Measurements from ENCODE around the gene GRK5.

Gene GRK5

GRCh38 chr10:119292968-119293760 is 85.8 kb downstream of the GRK5 start:
- no peak overlapping the region for H3K27ac ChIP-seq
- ChIA-PET CTCF (no interaction called here), POLR2A (ENCODE audit: low non-redundant PET) (no interaction called here)
- TF ChIP-seq CTCF (conservative IDR thresholded peaks at IDR 0.05; ENCODE audit: low read depth), result no peak
- DNase-seq (ENCODE audit: low spot score), result no peak

- H3K27ac ChIP-seq, result no peak overlapping the region
- POLR2A ChIA-PET (ENCODE audit: low non-redundant PET), result no interaction called here
Observed at GRCh38 chr10:119296703-119297102, 89.3 kb downstream of the GRK5 start.

GRCh38 chr10:119297207-119297968 is 90.0 kb downstream of the GRK5 start:
- DNase-seq (ENCODE audit: low spot score), result no peak
- ChIA-PET POLR2A (ENCODE audit: low non-redundant PET) (no interaction called here), CTCF (interaction anchor here (0.6 kb wide), 1 partner anchor 185 kb away, joined by 4 read pairs; no protein-coding TSS in a partner anchor)
- no peak for TF ChIP-seq CTCF (conservative IDR thresholded peaks at IDR 0.05; ENCODE audit: low read depth)
- H3K27ac ChIP-seq, result no peak overlapping the region

More at GRCh38 chr10:119296703-119297102, 89.3 kb downstream of the GRK5 start:
- TF ChIP-seq CTCF (conservative IDR thresholded peaks at IDR 0.05; ENCODE audit: low read depth), result no peak
- CTCF ChIA-PET, result interaction anchor here (0.6 kb wide), 1 partner anchor 27 kb away, joined by 3 read pairs; no protein-coding TSS in a partner anchor
- no peak for DNase-seq (ENCODE audit: low spot score)

DNA sequence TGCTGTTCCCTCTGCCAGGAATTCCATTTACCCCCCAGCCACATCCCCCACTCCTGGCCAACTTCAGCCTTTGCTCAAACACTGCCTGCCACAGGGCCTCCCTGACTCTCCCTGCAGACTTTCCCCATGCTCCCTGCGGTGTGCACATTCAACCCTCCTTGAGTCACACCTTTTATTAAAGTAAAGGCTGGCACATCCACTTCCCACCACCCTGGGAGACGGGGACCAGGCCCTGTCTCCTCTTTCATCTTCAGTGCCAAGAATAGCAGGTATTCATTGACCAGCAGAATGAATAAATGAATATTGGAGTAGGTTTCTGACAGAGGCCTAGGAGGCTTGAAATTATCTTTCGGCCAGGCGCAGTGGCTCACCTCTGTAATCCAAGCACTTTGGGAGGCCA is 91.4 kb downstream of the GRK5 start:
- no peak overlapping the region for H3K27ac ChIP-seq
- no peak for DNase-seq (ENCODE audit: low spot score)
- ChIA-PET POLR2A (ENCODE audit: low non-redundant PET) (no interaction called here), CTCF (no interaction called here)
- TF ChIP-seq CTCF (conservative IDR thresholded peaks at IDR 0.05; ENCODE audit: low read depth), result no peak

GRCh38 chr10:119299531-119299930 is 92.2 kb downstream of the GRK5 start:
- DNase-seq (ENCODE audit: low spot score), result no peak
- ChIA-PET POLR2A (ENCODE audit: low non-redundant PET) (no interaction called here), CTCF (no interaction called here)
- no peak for TF ChIP-seq CTCF (conservative IDR thresholded peaks at IDR 0.05; ENCODE audit: low read depth)
- H3K27ac ChIP-seq, result no peak overlapping the region

GRCh38 chr10:119301397-119301796 is 94.0 kb downstream of the GRK5 start:
- no peak for DNase-seq (ENCODE audit: low spot score)
- CTCF ChIA-PET, result no interaction called here

More at GRCh38 chr10:119301397-119301796, 94.0 kb downstream of the GRK5 start:
- H3K27ac ChIP-seq, result no peak overlapping the region
- POLR2A ChIA-PET (ENCODE audit: low non-redundant PET), result no interaction called here
- no peak for TF ChIP-seq CTCF (conservative IDR thresholded peaks at IDR 0.05; ENCODE audit: low read depth)
